ENCODE measurements around the gene TAC1.
"Not testable (repeated sequence)": the region's sequence is repeated elsewhere in the genome, so short reads cannot be mapped to it uniquely, and the experiment has no call there.

TAC1 gene

GRCh38 chr7:97770850-97771249 lies 39.0 kb downstream of the TAC1 start:
- no peaks in the 10 kb centered on the region for H3K36me3 ChIP-seq (ENCODE audit: insufficient read depth, low read length)
- no peaks in the 10 kb centered on the region for H3K4me1 ChIP-seq (ENCODE audit: insufficient read depth, low read length)
- no peak overlapping the region for H3K9ac ChIP-seq (ENCODE audit: low read depth, low read length)
- H3K9me3 ChIP-seq (ENCODE audit: control insufficient read depth, insufficient read depth, low read length): no peaks in the 10 kb centered on the region

GRCh38 chr7:97771576-97771975 lies 39.7 kb downstream of the TAC1 start:
- no peak overlapping the region for H3K9ac ChIP-seq (ENCODE audit: low read depth, low read length)
- H3K4me1 ChIP-seq (ENCODE audit: insufficient read depth, low read length): no peaks in the 10 kb centered on the region
- H3K36me3 ChIP-seq (ENCODE audit: insufficient read depth, low read length): no peaks in the 10 kb centered on the region
- H3K9me3 ChIP-seq (ENCODE audit: control insufficient read depth, insufficient read depth, low read length): no peaks in the 10 kb centered on the region

DNA sequence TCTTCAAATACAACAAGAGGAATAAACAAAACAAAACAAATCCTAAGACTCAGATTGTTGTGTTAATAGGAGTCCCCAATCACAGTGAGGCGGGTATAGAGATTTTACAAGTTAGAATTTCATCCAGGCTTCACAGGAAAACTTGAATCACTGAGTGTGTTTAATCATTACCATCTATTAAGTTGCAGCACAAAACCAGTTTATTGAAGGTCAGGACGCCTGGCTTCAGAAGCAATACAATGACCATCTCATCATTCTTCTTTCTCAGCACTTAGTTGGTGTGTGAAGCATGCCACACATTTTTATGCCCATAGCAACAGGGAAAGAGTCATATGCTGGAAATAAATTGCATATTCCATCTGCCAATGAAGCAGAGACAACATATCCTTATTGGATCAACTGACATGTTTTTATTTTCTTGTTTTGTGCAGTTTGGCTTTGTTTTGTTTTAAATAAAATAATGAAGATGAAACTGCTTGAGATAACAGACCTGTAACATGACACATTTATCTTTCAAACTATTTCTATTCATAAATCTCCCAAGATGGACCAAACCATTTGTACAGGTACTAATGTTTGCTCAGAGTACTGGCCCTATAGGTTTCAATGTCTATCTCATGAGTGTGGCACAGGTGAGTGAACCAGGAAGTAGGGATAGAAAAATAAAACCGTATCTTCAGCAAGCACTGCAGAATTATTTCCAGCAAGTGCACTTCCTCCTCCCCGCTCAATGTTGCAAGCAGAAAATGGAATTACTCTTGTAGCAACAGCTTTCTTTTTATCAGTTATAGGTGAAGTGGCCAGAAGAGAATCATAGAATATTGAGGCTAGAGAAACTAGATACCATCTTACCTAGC lies 40.4 kb downstream of the TAC1 start:
- Histone ChIP-seq H3K9ac (ENCODE audit: low read depth, low read length) (no peak overlapping the region), H3K9me3 (ENCODE audit: control insufficient read depth, insufficient read depth, low read length) (no peaks in the 10 kb centered on the region), H3K36me3 (ENCODE audit: insufficient read depth, low read length) (no peaks in the 10 kb centered on the region)

DNA sequence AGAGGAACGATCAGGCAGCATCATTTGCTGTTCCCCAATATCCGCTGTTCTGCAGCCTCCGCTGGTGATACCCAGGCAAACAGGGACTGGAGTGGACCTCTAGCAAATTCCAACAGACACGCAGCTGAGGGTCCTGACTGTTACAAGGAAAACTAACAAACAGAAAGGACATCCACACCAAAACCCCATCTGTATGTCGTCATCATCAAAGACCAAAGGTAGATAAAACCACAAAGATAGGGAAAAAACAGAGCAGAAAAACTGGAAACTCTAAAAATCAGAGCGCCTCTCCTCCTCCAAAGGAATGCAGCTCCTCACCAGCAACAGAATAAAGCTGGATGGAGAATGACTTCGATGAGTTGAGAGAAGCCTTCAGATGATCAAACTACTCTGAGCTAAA lies 54.5 kb downstream of the TAC1 start:
- H3K9ac ChIP-seq (ENCODE audit: low read depth, low read length); H3K9me3 ChIP-seq (ENCODE audit: control insufficient read depth, insufficient read depth, low read length); H3K4me1 ChIP-seq (ENCODE audit: insufficient read depth, low read length); H3K36me3 ChIP-seq (ENCODE audit: insufficient read depth, low read length): not testable (repeated sequence)

More for the DNA sequence above, 40.4 kb downstream of the TAC1 start:
- H3K4me1 ChIP-seq (ENCODE audit: insufficient read depth, low read length): no peaks in the 10 kb centered on the region
